ES-I3 (cell line): Measurements from ENCODE around the gene FKBP2.

Experiments used
- H3K36me3 ChIP-seq: 2 replicates; pipeline ENCODE4 v1.6.1; 2013; ENCODE audit warnings: mild to moderate bottlenecking, low read length, control low read depth, moderate library complexity; ENCODE audit not compliant: insufficient read depth
- H3K4me1 ChIP-seq: 2 replicates; pipeline ENCODE4 v1.6.1; 2013; ENCODE audit warnings: mild to moderate bottlenecking, control low read depth, low read length; ENCODE audit not compliant: insufficient read depth
- H3K9ac ChIP-seq: 2 replicates; pipeline ENCODE4 v1.6.1; 2013; ENCODE audit warnings: low read depth, mild to moderate bottlenecking, low read length, moderate library complexity
- H3K9me3 ChIP-seq: 2 replicates; pipeline ENCODE4 v1.6.1; 2013; ENCODE audit warnings: mild to moderate bottlenecking, low read length, moderate library complexity; ENCODE audit not compliant: control insufficient read depth, insufficient read depth

FKBP2 gene

DNA sequence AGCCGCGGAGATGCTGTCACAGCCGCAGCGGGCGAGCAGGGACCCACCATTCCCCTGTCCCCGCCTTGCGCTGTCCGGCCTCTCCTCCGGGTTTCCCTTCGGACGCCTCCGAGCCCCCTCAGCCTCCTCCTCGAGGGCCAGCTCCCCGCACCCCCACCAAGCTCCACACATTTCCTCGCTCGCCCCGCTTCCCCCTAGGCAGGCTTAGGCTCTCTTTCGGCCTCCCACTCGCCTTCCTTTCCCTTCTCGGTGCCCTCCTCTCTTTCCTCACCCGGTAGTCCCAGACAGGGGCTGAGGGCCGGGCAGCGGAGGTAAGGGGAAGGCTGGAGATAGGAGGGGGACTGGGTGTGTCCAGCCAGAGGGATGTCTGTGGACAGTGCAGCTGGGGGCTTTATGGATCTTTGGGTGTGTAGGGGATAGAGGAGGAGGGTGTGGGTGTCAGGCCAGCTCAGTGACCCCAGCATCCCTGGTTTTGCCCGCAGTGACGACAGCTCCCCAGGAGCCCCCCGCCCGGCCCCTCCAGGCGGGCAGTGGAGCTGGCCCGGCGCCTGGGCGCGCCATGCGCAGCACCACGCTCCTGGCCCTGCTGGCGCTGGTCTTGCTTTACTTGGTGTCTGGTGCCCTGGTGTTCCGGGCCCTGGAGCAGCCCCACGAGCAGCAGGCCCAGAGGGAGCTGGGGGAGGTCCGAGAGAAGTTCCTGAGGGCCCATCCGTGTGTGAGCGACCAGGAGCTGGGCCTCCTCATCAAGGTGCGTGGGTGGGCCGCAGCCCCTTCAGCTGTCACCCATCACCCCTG lies 51.8 kb downstream of the FKBP2 start:
- Histone ChIP-seq H3K9ac (peak overlapping the region; percentile 60), H3K36me3 (no peaks in the 10 kb centered on the region), H3K4me1 (no peaks in the 10 kb centered on the region)

More for the DNA sequence above, 51.8 kb downstream of the FKBP2 start:
- H3K9me3 ChIP-seq, result no peaks in the 10 kb centered on the region; the same call in 1 of the 2 replicates
